Measurements from ENCODE around the gene FOXD2.

FOXD2 gene

GRCh38 chr1:47403321-47403910 lies 34.4 kb upstream of the FOXD2 start:
- H3K9me3 ChIP-seq (ENCODE audit: control insufficient read depth in 1 of 2, low read length in 2 of 2) = no peaks in the 10 kb centered on the region
- H3K27ac ChIP-seq (ENCODE audit: low read length) = no peak overlapping the region
- H3K36me3 ChIP-seq (ENCODE audit: control insufficient read depth in 1 of 2, insufficient read depth in 2 of 2, low read length in 2 of 2) = no peaks in the 10 kb centered on the region
- no peak overlapping the region for H3K4me3 ChIP-seq (ENCODE audit: low read depth in 1 of 2, low read length in 2 of 2)
- H3K4me1 ChIP-seq (ENCODE audit: control insufficient read depth in 1 of 2, insufficient read depth in 2 of 2, low read length in 2 of 2) = no peaks in the 10 kb centered on the region
- no peaks in the 10 kb centered on the region for H3K27me3 ChIP-seq (ENCODE audit: low read depth, low read length)

GRCh38 chr1:47405697-47406096 lies 32.1 kb upstream of the FOXD2 start:
- H3K27ac ChIP-seq (ENCODE audit: low read length) = no peak overlapping the region
- no peak overlapping the region for H3K4me3 ChIP-seq (ENCODE audit: low read depth in 1 of 2, low read length in 2 of 2)
- H3K4me1 ChIP-seq (ENCODE audit: control insufficient read depth in 1 of 2, insufficient read depth in 2 of 2, low read length in 2 of 2) = no peaks in the 10 kb centered on the region
- no peaks in the 10 kb centered on the region for H3K36me3 ChIP-seq (ENCODE audit: control insufficient read depth in 1 of 2, insufficient read depth in 2 of 2, low read length in 2 of 2)
- no peaks in the 10 kb centered on the region for H3K27me3 ChIP-seq (ENCODE audit: low read depth, low read length)
- H3K9me3 ChIP-seq (ENCODE audit: control insufficient read depth in 1 of 2, low read length in 2 of 2) = no peaks in the 10 kb centered on the region

- Histone ChIP-seq H3K4me1 (ENCODE audit: control insufficient read depth in 1 of 2, insufficient read depth in 2 of 2, low read length in 2 of 2) (no peaks in the 10 kb centered on the region), H3K27me3 (ENCODE audit: low read depth, low read length) (no peaks in the 10 kb centered on the region), H3K36me3 (ENCODE audit: control insufficient read depth in 1 of 2, insufficient read depth in 2 of 2, low read length in 2 of 2) (no peaks in the 10 kb centered on the region), H3K27ac (ENCODE audit: low read length) (no peak overlapping the region), H3K4me3 (ENCODE audit: low read depth in 1 of 2, low read length in 2 of 2) (no peak overlapping the region), H3K9me3 (ENCODE audit: control insufficient read depth in 1 of 2, low read length in 2 of 2) (no peaks in the 10 kb centered on the region)
Measured at GRCh38 chr1:47406966-47407365, 30.9 kb upstream of the FOXD2 start.

- Histone ChIP-seq H3K9me3 (ENCODE audit: control insufficient read depth in 1 of 2, low read length in 2 of 2) (no peaks in the 10 kb centered on the region), H3K27ac (ENCODE audit: low read length) (no peak overlapping the region), H3K27me3 (ENCODE audit: low read depth, low read length) (no peaks in the 10 kb centered on the region), H3K36me3 (ENCODE audit: control insufficient read depth in 1 of 2, insufficient read depth in 2 of 2, low read length in 2 of 2) (no peaks in the 10 kb centered on the region), H3K4me1 (ENCODE audit: control insufficient read depth in 1 of 2, insufficient read depth in 2 of 2, low read length in 2 of 2) (no peaks in the 10 kb centered on the region), H3K4me3 (ENCODE audit: low read depth in 1 of 2, low read length in 2 of 2) (no peak overlapping the region)
Measured at GRCh38 chr1:47407481-47407880, 30.4 kb upstream of the FOXD2 start.

GRCh38 chr1:47409311-47410067 lies 28.4 kb upstream of the FOXD2 start:
- Histone ChIP-seq H3K36me3 (ENCODE audit: control insufficient read depth in 1 of 2, insufficient read depth in 2 of 2, low read length in 2 of 2) (no peaks in the 10 kb centered on the region), H3K27ac (ENCODE audit: low read length) (no peak overlapping the region), H3K27me3 (ENCODE audit: low read depth, low read length) (no peaks in the 10 kb centered on the region), H3K4me1 (ENCODE audit: control insufficient read depth in 1 of 2, insufficient read depth in 2 of 2, low read length in 2 of 2) (no peaks in the 10 kb centered on the region), H3K4me3 (ENCODE audit: low read depth in 1 of 2, low read length in 2 of 2) (no peak overlapping the region), H3K9me3 (ENCODE audit: control insufficient read depth in 1 of 2, low read length in 2 of 2) (no peaks in the 10 kb centered on the region)

- Histone ChIP-seq H3K9me3 (ENCODE audit: control insufficient read depth in 1 of 2, low read length in 2 of 2) (no peaks in the 10 kb centered on the region), H3K4me3 (ENCODE audit: low read depth in 1 of 2, low read length in 2 of 2) (no peak overlapping the region), H3K27me3 (ENCODE audit: low read depth, low read length) (peaks cover 3% of the 10 kb centered on the region), H3K27ac (ENCODE audit: low read length) (no peak overlapping the region), H3K4me1 (ENCODE audit: control insufficient read depth in 1 of 2, insufficient read depth in 2 of 2, low read length in 2 of 2) (no peaks in the 10 kb centered on the region), H3K36me3 (ENCODE audit: control insufficient read depth in 1 of 2, insufficient read depth in 2 of 2, low read length in 2 of 2) (no peaks in the 10 kb centered on the region)
Measured at GRCh38 chr1:47410068-47410455, 27.8 kb upstream of the FOXD2 start.

- Histone ChIP-seq H3K4me1 (ENCODE audit: control insufficient read depth in 1 of 2, insufficient read depth in 2 of 2, low read length in 2 of 2) (no peaks in the 10 kb centered on the region), H3K27ac (ENCODE audit: low read length) (no peak overlapping the region), H3K9me3 (ENCODE audit: control insufficient read depth in 1 of 2, low read length in 2 of 2) (no peaks in the 10 kb centered on the region), H3K36me3 (ENCODE audit: control insufficient read depth in 1 of 2, insufficient read depth in 2 of 2, low read length in 2 of 2) (no peaks in the 10 kb centered on the region), H3K27me3 (ENCODE audit: low read depth, low read length) (peaks cover 13% of the 10 kb centered on the region), H3K4me3 (ENCODE audit: low read depth in 1 of 2, low read length in 2 of 2) (no peak overlapping the region)
Measured at GRCh38 chr1:47411436-47411835, 26.4 kb upstream of the FOXD2 start.

- H3K36me3 ChIP-seq (ENCODE audit: control insufficient read depth in 1 of 2, insufficient read depth in 2 of 2, low read length in 2 of 2) = no peaks in the 10 kb centered on the region
- no peaks in the 10 kb centered on the region for H3K4me1 ChIP-seq (ENCODE audit: control insufficient read depth in 1 of 2, insufficient read depth in 2 of 2, low read length in 2 of 2)
- no peak overlapping the region for H3K4me3 ChIP-seq (ENCODE audit: low read depth in 1 of 2, low read length in 2 of 2)
- no peak overlapping the region for H3K27ac ChIP-seq (ENCODE audit: low read length)
- peaks cover 17% of the 10 kb centered on the region for H3K27me3 ChIP-seq (ENCODE audit: low read depth, low read length)
- no peaks in the 10 kb centered on the region for H3K9me3 ChIP-seq (ENCODE audit: control insufficient read depth in 1 of 2, low read length in 2 of 2)
Measured at GRCh38 chr1:47412437-47412836, 25.4 kb upstream of the FOXD2 start.

GRCh38 chr1:47415728-47416318 lies 22.0 kb upstream of the FOXD2 start, which contains the start of gene FOXE3:
Gene FOXE3, plus strand, starts transcription at chr1:47416285. Its CDS starts 31 bp downstream, at chr1:47416316.
- no peak within 1 kb of the TSS for H3K27ac ChIP-seq (ENCODE audit: low read length)
- no peaks in the 10 kb centered on the region for H3K4me1 ChIP-seq (ENCODE audit: control insufficient read depth in 1 of 2, insufficient read depth in 2 of 2, low read length in 2 of 2)
- H3K4me3 ChIP-seq (ENCODE audit: low read depth in 1 of 2, low read length in 2 of 2) = no peak within 1 kb of the TSS
- peaks cover 37% of the 10 kb centered on the region for H3K27me3 ChIP-seq (ENCODE audit: low read depth, low read length)
- H3K36me3 ChIP-seq (ENCODE audit: control insufficient read depth in 1 of 2, insufficient read depth in 2 of 2, low read length in 2 of 2) = no peaks in the 10 kb centered on the region
- no peaks in the 10 kb centered on the region for H3K9me3 ChIP-seq (ENCODE audit: control insufficient read depth in 1 of 2, low read length in 2 of 2)

GRCh38 chr1:47416319-47417169 lies 21.3 kb upstream of the FOXD2 start:
- H3K9me3 ChIP-seq (ENCODE audit: control insufficient read depth in 1 of 2, low read length in 2 of 2) = no peaks in the 10 kb centered on the region
- H3K27me3 ChIP-seq (ENCODE audit: low read depth, low read length) = peaks cover 37% of the 10 kb centered on the region
- no peak overlapping the region for H3K4me3 ChIP-seq (ENCODE audit: low read depth in 1 of 2, low read length in 2 of 2)
- no peak overlapping the region for H3K27ac ChIP-seq (ENCODE audit: low read length)
- H3K4me1 ChIP-seq (ENCODE audit: control insufficient read depth in 1 of 2, insufficient read depth in 2 of 2, low read length in 2 of 2) = no peaks in the 10 kb centered on the region
- H3K36me3 ChIP-seq (ENCODE audit: control insufficient read depth in 1 of 2, insufficient read depth in 2 of 2, low read length in 2 of 2) = no peaks in the 10 kb centered on the region
